GM10266 (cell line): ENCODE data around the gene IRF7.

Experiments
- DNase-seq: peaks from one replicate; pipeline ENCODE4 v3.0.0; 2012; ENCODE audit errors: extremely low spot score
- TF ChIP-seq, protein P1 (sequence below): IDR thresholded peaks from 2 replicates; pipeline ENCODE4 v1.5.1; 2012; ENCODE audit warnings: mild to moderate bottlenecking, low read depth; ENCODE audit not compliant: control insufficient read depth, insufficient read depth; ENCODE audit errors: missing control alignments

Gene IRF7

DNA sequence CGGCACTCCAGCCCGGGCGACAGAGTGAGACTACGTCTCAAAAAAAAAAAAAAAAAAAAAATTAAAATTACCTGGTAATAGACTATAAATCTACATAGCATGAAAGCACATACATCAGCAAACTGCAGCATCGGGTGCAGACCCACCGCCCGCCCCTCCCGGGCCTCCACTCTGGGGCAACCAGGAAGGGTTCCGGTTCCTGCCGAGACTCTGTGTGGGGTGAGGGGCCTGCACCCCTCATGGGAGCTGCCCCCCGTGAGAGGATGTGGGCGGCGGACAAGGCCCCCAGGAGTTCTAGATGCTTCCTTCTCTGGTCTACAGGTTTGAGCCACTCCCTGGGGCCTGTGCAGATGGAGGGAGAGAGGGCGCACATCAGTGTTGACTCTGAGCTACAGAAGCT is 30.5 kb upstream of the IRF7 start:
- TF ChIP-seq, protein P1, sequence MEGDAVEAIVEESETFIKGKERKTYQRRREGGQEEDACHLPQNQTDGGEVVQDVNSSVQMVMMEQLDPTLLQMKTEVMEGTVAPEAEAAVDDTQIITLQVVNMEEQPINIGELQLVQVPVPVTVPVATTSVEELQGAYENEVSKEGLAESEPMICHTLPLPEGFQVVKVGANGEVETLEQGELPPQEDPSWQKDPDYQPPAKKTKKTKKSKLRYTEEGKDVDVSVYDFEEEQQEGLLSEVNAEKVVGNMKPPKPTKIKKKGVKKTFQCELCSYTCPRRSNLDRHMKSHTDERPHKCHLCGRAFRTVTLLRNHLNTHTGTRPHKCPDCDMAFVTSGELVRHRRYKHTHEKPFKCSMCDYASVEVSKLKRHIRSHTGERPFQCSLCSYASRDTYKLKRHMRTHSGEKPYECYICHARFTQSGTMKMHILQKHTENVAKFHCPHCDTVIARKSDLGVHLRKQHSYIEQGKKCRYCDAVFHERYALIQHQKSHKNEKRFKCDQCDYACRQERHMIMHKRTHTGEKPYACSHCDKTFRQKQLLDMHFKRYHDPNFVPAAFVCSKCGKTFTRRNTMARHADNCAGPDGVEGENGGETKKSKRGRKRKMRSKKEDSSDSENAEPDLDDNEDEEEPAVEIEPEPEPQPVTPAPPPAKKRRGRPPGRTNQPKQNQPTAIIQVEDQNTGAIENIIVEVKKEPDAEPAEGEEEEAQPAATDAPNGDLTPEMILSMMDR = no peak
- DNase-seq = no peak

DNA sequence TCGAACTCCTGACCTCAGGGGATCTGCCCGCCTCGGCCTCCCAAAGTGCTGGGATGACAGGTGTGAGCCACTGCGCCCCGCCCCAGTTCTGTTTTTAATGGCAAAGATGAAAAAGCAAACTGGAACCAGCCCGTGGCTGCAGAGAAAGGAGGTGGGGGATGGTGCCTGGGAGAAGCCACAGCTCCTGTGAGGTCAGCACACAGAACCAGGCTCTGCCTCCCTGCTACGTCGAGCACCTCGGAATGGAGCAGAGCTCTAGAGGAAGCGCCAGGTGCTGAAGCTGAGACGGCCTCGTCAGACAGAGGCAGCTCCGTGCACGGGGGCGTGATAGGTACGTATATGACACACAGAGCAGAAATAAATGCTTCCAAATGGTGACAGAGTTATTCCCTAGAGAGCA is 29.8 kb upstream of the IRF7 start:
- TF ChIP-seq, protein P1 = no peak
- DNase-seq = no peak

DNA sequence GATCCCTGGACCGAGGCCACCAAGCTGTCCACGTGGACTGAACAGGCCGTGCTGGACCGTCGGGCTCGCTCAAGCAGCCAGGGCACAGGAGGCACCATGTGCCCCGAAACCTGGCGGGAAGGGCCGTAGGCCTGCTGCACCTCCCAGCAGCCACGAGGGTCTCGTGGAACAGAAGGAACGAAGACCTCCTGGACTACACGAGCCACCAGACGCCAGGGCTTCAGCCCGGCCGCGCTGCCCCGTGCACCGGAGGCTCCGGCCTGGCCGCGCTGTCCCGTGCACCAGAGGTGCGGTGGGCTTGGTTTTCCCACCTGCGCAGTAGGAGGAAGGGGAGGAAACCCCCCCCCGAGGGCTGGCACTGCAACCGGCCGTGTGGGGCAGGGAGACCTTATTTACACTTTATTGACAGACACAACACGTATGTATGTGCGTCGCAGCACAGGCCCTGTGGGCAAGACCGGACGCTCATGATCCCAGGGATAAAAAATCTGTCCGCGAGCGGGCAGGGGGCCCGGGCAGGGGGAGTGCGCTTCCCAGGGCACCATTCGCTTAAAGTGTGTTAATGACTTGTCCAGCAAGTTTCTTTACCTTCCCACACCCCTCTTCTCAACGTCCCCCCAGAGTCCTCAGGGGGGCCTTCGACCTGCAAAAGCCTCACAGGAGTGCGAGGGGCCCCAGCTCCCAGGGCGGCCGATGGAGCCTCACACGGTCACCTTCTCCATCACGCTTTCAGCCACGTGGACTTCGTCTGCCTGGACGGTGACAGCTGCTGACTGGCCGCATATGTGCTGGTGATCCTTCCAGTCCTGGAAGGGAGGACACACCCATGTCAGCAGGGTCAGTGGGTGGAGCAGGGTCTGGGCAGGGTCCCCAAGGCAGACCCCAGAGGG is 28.3 kb upstream of the IRF7 start:
- TF ChIP-seq, protein P1 = no peak
- DNase-seq = no peak

DNA sequence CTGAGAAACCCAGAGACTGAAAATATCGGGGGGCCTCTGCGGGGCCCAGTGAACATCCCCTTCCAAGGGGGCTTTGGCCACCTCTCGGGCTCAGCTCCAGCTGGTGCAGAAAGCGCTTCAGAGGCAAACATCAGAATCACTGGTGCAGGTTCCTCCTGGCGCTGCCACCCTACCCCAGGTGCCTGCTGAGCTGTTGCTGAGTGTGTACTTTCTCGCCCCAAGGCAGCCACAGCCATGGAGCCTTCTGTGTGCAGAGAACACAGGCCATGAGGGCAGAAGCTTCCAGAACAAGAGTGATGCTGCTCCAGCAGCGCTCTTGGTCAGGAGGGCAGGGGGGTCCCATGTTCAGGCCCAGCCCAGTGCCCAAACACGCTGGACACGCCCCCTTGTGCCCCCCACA is 27.6 kb upstream of the IRF7 start:
- DNase-seq = no peak

DNA sequence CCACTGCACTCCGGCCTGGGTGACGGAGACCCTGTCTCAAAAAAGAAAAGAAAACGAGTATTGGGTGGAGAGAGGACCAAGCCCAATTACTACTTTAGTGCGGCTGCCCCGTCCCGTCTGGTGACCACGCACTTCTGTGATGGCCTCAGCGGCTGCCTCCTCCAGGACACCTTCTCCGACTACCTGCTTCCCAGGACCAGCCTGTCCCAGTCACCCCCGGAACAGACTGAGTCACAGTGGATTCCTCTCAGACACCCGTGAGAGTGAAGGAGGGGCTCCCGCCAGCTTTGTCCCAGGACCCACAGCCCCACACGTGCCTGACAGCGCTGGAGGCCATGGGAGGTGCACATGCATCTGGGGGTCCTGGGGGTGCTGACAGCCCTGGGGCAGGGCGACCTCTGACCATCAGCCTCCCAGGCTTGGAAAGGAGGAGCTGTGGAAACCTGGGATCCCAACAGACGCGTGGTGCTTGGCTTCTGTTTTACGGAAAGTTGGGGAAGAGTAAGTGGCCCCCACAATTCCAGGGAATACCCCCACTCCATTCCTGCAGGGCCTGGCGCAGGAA is 26.1 kb upstream of the IRF7 start:
- TF ChIP-seq, protein P1 = no peak
- no peak for DNase-seq

More for the DNA sequence above, 27.6 kb upstream of the IRF7 start:
- TF ChIP-seq, protein P1 = no peak

DNA sequence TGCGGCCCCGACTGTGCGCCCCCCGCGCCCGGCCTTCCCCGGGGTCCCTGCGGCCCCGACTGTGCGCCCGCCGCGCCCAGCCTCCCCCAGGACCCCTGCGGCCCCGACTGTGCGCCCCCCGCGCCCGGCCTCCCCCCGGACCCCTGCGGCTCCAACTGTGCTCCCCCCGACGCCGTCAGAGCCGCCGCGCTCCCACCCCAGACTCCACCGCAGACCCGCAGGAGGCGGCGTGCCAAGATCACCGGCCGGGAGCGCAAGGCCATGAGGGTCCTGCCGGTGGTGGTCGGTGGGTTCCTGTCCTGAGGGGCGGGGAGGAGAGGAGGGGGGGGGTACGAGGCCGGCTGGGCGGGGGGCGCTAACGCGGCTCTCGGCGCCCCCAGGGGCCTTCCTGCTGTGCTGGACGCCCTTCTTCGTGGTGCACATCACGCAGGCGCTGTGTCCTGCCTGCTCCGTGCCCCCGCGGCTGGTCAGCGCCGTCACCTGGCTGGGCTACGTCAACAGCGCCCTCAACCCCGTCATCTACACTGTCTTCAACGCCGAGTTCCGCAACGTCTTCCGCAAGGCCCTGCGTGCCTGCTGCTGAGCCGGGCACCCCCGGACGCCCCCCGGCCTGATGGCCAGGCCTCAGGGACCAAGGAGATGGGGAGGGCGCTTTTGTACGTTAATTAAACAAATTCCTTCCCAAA is 24.4 kb upstream of the IRF7 start:
- no peak for DNase-seq
- TF ChIP-seq, protein P1 = no peak
